GM12878 (cell line): ENCODE results near the gene PLEKHJ1. TPM values are rescaled to one million over a fixed set of nuclear protein-coding genes. Genes with fewer than 3 reads are reported as not detected.

Source experiments
- ASH2L ChIP-seq: fragments of 300-600, 200-600 bp; sonication (generic); IDR thresholded peaks from 2 replicates; pipeline ENCODE4 v1.6.1; 2017; ENCODE audit warnings: low read depth, mild to moderate bottlenecking, borderline replicate concordance
- MXI1 ChIP-seq: fragments of 150-350 bp; IDR thresholded peaks from 2 replicates; pipeline ENCODE4 v1.6.1; 2011; ENCODE audit warnings: low read depth, mild to moderate bottlenecking, inconsistent platforms, low read length, improper control_type of control experiment
- PAX5 ChIP-seq: IDR thresholded peaks from 2 replicates; pipeline ENCODE4 v1.6.1; 2011; ENCODE audit warnings: low read depth, low read length, borderline replicate concordance
- SMARCA5 ChIP-seq: fragments of 450-650 bp; IDR thresholded peaks from 2 replicates; pipeline ENCODE4 v1.6.1; 2017; ENCODE audit warnings: mild to moderate bottlenecking
- polyA plus RNA-seq, 11 experiments: library from polyadenylated mRNA; depleted of rRNA in 4 of 11; unstranded in 6 of 11; stranded (reverse) in 5 of 11; fragments of >200 nt; fragmentation: Nextera tagmentation in 4 of 11; fragmentation: Illumina TruSeq in 1 of 11; extraction: Ambion mirVana in 4 of 11; extraction: Trizol in 1 of 11; gene quantifications; 1 replicate in 1 of 11; 2 replicates in 10 of 11; pipeline versions ENCODE4 v1.2.1 to v1.2.3, GENCODE V29; 2011 to 2016; ENCODE audit warnings: inconsistent platforms in 2 of 11, missing spikeins in 2 of 11, low read depth in 1 of 11
- total RNA-seq, 4 experiments: library from RNA; depleted of rRNA in 3 of 4; stranded (reverse); fragments of >200 nt in 3 of 4; fragmentation: Illumina TruSeq in 1 of 4; extraction: Trizol in 1 of 4; gene quantifications; 2 replicates each; pipeline versions ENCODE4 v1.2.1 to v1.2.3, GENCODE V29; 2013 to 2021
- TF ChIP-seq, protein P1 (sequence below): fragments of 450-650 bp; IDR thresholded peaks from 2 replicates; pipeline ENCODE4 v1.6.1; 2016; ENCODE audit warnings: mild to moderate bottlenecking, moderate library complexity, borderline replicate concordance
- TF ChIP-seq, protein P2 (sequence below): IDR thresholded peaks from 2 replicates; pipeline ENCODE4 v1.6.1; 2011; ENCODE audit warnings: low read depth, low read length, improper control_type of control experiment, borderline replicate concordance

Gene PLEKHJ1
- total and polyA plus RNA-seq, 10 of the 15 experiments (the other 5 are each of a cell fraction or from before 2014, with no cell fraction given) = 1.3 to 133 (median 75.0) TPM

DNA sequence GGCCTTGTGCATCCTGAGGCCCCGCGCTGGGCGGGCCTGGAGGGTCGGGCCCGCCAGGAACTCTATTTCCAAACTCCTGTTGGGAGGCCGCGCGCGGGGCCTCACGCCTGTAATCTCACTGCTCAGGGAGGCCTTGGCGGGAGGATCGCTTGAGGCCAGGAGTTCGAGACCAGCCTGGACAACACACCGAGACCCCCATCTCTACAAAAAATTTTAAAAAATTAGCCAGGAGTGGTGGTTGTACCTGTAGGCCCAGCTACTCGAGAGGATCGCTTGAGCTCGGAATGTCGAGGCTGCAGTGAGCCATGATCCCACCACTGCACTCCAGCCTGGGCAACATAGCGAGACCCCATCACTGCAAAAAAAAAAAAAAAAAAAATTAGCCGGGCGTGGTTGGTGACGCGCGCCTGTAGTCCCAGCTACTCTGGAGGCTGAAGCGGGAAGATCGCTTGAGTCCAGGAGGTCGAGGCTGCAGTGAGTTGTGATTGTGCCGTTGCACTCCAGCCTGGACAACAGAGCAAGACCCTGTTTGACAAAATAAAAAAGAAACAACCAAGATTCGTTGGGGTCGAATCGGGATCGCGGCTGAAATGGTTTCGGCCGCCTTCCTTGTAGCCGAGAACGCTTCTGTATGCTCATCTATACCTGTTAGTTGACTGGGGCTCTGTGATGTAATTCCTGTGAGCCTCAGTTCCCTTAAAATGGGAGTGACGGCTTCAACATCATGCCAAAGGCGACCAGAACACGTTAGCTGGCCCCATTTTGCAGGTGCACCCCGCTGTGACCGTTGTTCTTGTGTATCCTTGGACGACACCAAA lies 1.1 kb upstream of the PLEKHJ1 start (continued):
- TF ChIP-seq, protein P1, sequence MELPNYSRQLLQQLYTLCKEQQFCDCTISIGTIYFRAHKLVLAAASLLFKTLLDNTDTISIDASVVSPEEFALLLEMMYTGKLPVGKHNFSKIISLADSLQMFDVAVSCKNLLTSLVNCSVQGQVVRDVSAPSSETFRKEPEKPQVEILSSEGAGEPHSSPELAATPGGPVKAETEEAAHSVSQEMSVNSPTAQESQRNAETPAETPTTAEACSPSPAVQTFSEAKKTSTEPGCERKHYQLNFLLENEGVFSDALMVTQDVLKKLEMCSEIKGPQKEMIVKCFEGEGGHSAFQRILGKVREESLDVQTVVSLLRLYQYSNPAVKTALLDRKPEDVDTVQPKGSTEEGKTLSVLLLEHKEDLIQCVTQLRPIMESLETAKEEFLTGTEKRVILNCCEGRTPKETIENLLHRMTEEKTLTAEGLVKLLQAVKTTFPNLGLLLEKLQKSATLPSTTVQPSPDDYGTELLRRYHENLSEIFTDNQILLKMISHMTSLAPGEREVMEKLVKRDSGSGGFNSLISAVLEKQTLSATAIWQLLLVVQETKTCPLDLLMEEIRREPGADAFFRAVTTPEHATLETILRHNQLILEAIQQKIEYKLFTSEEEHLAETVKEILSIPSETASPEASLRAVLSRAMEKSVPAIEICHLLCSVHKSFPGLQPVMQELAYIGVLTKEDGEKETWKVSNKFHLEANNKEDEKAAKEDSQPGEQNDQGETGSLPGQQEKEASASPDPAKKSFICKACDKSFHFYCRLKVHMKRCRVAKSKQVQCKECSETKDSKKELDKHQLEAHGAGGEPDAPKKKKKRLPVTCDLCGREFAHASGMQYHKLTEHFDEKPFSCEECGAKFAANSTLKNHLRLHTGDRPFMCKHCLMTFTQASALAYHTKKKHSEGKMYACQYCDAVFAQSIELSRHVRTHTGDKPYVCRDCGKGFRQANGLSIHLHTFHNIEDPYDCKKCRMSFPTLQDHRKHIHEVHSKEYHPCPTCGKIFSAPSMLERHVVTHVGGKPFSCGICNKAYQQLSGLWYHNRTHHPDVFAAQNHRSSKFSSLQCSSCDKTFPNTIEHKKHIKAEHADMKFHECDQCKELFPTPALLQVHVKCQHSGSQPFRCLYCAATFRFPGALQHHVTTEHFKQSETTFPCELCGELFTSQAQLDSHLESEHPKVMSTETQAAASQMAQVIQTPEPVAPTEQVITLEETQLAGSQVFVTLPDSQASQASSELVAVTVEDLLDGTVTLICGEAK = 0 out of 2 replicates have a peak, but pooled peaks have one; percentile 23
- TF ChIP-seq PAX5 = no peak
- TF ChIP-seq ASH2L = no peak
- TF ChIP-seq, protein P2, sequence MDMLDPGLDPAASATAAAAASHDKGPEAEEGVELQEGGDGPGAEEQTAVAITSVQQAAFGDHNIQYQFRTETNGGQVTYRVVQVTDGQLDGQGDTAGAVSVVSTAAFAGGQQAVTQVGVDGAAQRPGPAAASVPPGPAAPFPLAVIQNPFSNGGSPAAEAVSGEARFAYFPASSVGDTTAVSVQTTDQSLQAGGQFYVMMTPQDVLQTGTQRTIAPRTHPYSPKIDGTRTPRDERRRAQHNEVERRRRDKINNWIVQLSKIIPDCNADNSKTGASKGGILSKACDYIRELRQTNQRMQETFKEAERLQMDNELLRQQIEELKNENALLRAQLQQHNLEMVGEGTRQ = no peak
- TF ChIP-seq SMARCA5 = no peak
- TF ChIP-seq MXI1 = no peak
